CD14-positive monocyte (primary cell): ENCODE data around the gene POLDIP3. TPM values are rescaled to one million over a fixed set of nuclear protein-coding genes. Genes with fewer than 3 reads are reported as not detected.

Experiments
- DNase-seq, 3 donors: peaks; one replicate each; pipeline ENCODE4 v3.0.0-alpha.2; 2011 to 2022
- H2AFZ ChIP-seq: 2 replicates; pipeline ENCODE4 v1.6.0; 2012; ENCODE audit warnings: mild to moderate bottlenecking, low read depth, low read length, inconsistent platforms; ENCODE audit not compliant: insufficient read depth, poor library complexity, severe bottlenecking
- H3K27ac ChIP-seq, 2 donors: 1 replicate in 1 of 2; 2 replicates in 1 of 2; pipeline ENCODE4 v1.5.1; 2012 to 2013; ENCODE audit warnings: low read length in 2 of 2, control low read depth in 1 of 2, inconsistent platforms in 1 of 2, low read depth in 1 of 2, mild to moderate bottlenecking in 1 of 2
- H3K27me3 ChIP-seq, 2 donors: one replicate each; pipeline versions ENCODE4 v1.6.0 to v1.6.1; 2011 to 2013; ENCODE audit warnings: low read length in 2 of 2; ENCODE audit not compliant: control insufficient read depth in 2 of 2, insufficient read depth in 2 of 2
- H3K36me3 ChIP-seq, 2 donors: replicated peaks in 1 of 2; 1 replicate in 1 of 2; 2 replicates in 1 of 2; pipeline versions ENCODE4 v1.5.1 to v1.6.1; 2012 to 2013; ENCODE audit warnings: low read length in 2 of 2, control low read depth in 1 of 2, inconsistent platforms in 1 of 2, mild to moderate bottlenecking in 1 of 2; ENCODE audit not compliant: insufficient read depth in 2 of 2, control insufficient read depth in 1 of 2
- H3K4me1 ChIP-seq, 2 donors: 1 replicate in 1 of 2; 2 replicates in 1 of 2; pipeline versions ENCODE4 v1.5.1 to v1.6.1; 2012 to 2013; ENCODE audit warnings: low read length in 2 of 2, control low read depth in 1 of 2, inconsistent platforms in 1 of 2, mild to moderate bottlenecking in 1 of 2, moderate library complexity in 1 of 2; ENCODE audit not compliant: insufficient read depth in 2 of 2, control insufficient read depth in 1 of 2
- H3K4me2 ChIP-seq: replicated peaks from 2 replicates; pipeline ENCODE3; 2012; ENCODE audit warnings: low read length, moderate library complexity, mild to moderate bottlenecking; ENCODE audit not compliant: poor library complexity, severe bottlenecking; ENCODE audit errors: extremely low read depth
- H3K4me3 ChIP-seq, 3 experiments: fragments of 200-600 bp in 1 of 3; sonication (generic) in 1 of 3; replicated peaks in 1 of 3; 1 replicate in 2 of 3; 2 replicates in 1 of 3; pipeline ENCODE4 v1.5.1; 2011 to 2013; ENCODE audit warnings: low read length in 3 of 3, mild to moderate bottlenecking in 3 of 3, control low read depth in 2 of 3, low read depth in 2 of 3, inconsistent platforms in 1 of 3, moderate library complexity in 1 of 3
- H3K79me2 ChIP-seq: 2 replicates; pipeline ENCODE4 v1.6.0; 2012; ENCODE audit warnings: mild to moderate bottlenecking, control low read depth, inconsistent platforms, low read length, moderate library complexity; ENCODE audit not compliant: insufficient read depth
- H3K9ac ChIP-seq: 2 replicates; pipeline ENCODE4 v1.6.0; 2017; ENCODE audit warnings: low read length, mild to moderate bottlenecking; ENCODE audit not compliant: insufficient read depth, poor library complexity, severe bottlenecking
- H3K9me3 ChIP-seq, 2 donors: replicated peaks in 1 of 2; 1 replicate in 1 of 2; 2 replicates in 1 of 2; pipeline versions ENCODE4 v1.5.1 to v1.6.1; 2012 to 2013; ENCODE audit warnings: low read length in 2 of 2, control low read depth in 1 of 2; ENCODE audit not compliant: control insufficient read depth in 1 of 2, insufficient read depth in 1 of 2
- H4K20me1 ChIP-seq: 2 replicates; pipeline ENCODE4 v1.6.0; 2012; ENCODE audit warnings: mild to moderate bottlenecking, low read length, control low read depth, moderate library complexity; ENCODE audit not compliant: insufficient read depth
- H3K27ac Mint-ChIP-seq, 7 donors: one replicate each; pipeline ENCODE4 v1.8.0; 2020; ENCODE audit warnings: mild to moderate bottlenecking in 7 of 7, mixed read lengths in 7 of 7, moderate library complexity in 6 of 7, inconsistent platforms in 2 of 7
- H3K27me3 Mint-ChIP-seq, 3 donors: one replicate each; pipeline ENCODE4 v1.8.0; 2021 to 2022; ENCODE audit warnings: low read depth in 3 of 3, mild to moderate bottlenecking in 3 of 3, mixed read lengths in 3 of 3, moderate library complexity in 3 of 3, inconsistent platforms in 1 of 3
- H3K36me3 Mint-ChIP-seq, 2 donors: one replicate each; pipeline ENCODE4 v1.8.0; 2020; ENCODE audit warnings: mixed read lengths in 2 of 2, inconsistent platforms in 1 of 2, mild to moderate bottlenecking in 1 of 2
- H3K4me1 Mint-ChIP-seq: one replicate; pipeline ENCODE4 v1.8.0; 2020; ENCODE audit warnings: mild to moderate bottlenecking, mixed read lengths
- H3K4me3 Mint-ChIP-seq, 2 donors: one replicate each; pipeline ENCODE4 v1.8.0; 2020; ENCODE audit warnings: mild to moderate bottlenecking in 2 of 2, mixed read lengths in 2 of 2, moderate library complexity in 1 of 2
- H3K9me3 Mint-ChIP-seq, 7 donors: one replicate each; pipeline ENCODE4 v1.8.0; 2020 to 2022; ENCODE audit warnings: mixed read lengths in 7 of 7, mild to moderate bottlenecking in 6 of 7, moderate library complexity in 6 of 7, inconsistent platforms in 2 of 7
- CTCF ChIP-seq: fragments of 200-600 bp; IDR thresholded peaks from one replicate; pipeline ENCODE4 v1.8.0; 2022; ENCODE audit warnings: antibody characterized with exemption, mild to moderate bottlenecking
- WGBS: methylation state at CpG from one replicate; pipeline ENCODE4 v1.1.5; 2013; ENCODE audit warnings: missing lambda C conversion rate; ENCODE audit not compliant: insufficient coverage; 5-methylcytosine and 5-hydroxymethylcytosine counted together
- intact Hi-C, 2 donors: fragments of 100-400 bp; cut with micrococcal nuclease; formaldehyde crosslinking; loops; one replicate each; pipeline versions ENCODE4 v1.15.0 to v1.15.1; 2023
- polyA plus RNA-seq, 3 donors: library from polyadenylated mRNA; depleted of rRNA in 1 of 3; unstranded in 2 of 3; stranded (reverse) in 1 of 3; fragments of 300-500 nt in 2 of 3; fragments of >200 nt in 1 of 3; fragmentation: Illumina TruSeq in 2 of 3; gene quantifications; 1 replicate in 2 of 3; 2 replicates in 1 of 3; pipeline ENCODE4 v1.2.3, GENCODE V29; 2012 to 2021

The POLDIP3 gene
- polyA plus RNA-seq, 3 donors: 46.3 to 55.3 (median 53.8) TPM

GRCh38 chr22:42595434-42595833 is 19.2 kb downstream of the POLDIP3 start:
- Histone ChIP-seq H3K9ac (no peak overlapping the region), H3K27me3 (no peaks in the 10 kb centered on the region), H3K27ac (no peak overlapping the region), H4K20me1 (peaks cover 70% of the 10 kb centered on the region), H3K9me3 (no peaks in the 10 kb centered on the region), H2AFZ (no peak overlapping the region), H3K4me2 (no peak overlapping the region), H3K4me3 (no peak overlapping the region), H3K79me2 (peaks cover 59% of the 10 kb centered on the region), H3K4me1 (no peaks in the 10 kb centered on the region), H3K36me3 (peaks cover 84 to 95% of the 10 kb centered on the region in 2 donors)
- 94% methylated on average over 2 of the region's 3 CpGs for WGBS
- H3K4me1 Mint-ChIP-seq: no peaks in the 10 kb centered on the region
- H3K9me3 Mint-ChIP-seq: no peaks in the 10 kb centered on the region
- no peaks in the 10 kb centered on the region for H3K27me3 Mint-ChIP-seq
- intact Hi-C loops: no loop called here
- TF ChIP-seq CTCF: no peak
- peaks cover 90 to 96% of the 10 kb centered on the region in 2 donors for H3K36me3 Mint-ChIP-seq
- DNase-seq: no peak
- H3K4me3 Mint-ChIP-seq: no peak overlapping the region
- peak overlapping the region in 2 of 7 donors; percentile 3 to 43 for H3K27ac Mint-ChIP-seq

DNA sequence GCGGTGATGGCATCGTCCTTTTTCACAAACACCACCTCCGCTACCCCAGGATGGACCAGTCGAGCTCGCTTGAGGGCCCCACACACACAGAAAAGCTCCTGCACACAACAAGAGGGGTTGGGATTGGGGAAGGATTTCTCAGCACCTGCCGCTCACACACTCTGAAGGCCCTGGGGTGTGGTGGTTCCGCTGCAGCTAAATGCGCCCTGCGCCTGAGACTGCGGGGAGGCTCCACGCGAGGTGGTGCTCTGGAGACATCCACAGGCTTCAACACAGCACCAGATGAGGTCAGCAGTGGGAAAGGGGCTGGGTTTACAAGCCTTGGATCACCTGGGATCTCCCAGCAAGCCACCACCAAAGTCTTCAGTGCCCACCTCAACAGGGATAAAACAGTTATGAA is 22.7 kb downstream of the POLDIP3 start:
- intact Hi-C loops: no loop called here
- H3K9me3 Mint-ChIP-seq: no peaks in the 10 kb centered on the region
- peaks cover 73 to 85% of the 10 kb centered on the region in 2 donors for H3K36me3 Mint-ChIP-seq
- Histone ChIP-seq H3K27ac (no peak overlapping the region), H3K36me3 (peaks cover 68 to 75% of the 10 kb centered on the region in 2 donors), H3K4me3 (no peak overlapping the region), H3K4me2 (no peak overlapping the region), H3K4me1 (peaks cover 21 to 31% of the 10 kb centered on the region in 2 donors), H3K27me3 (no peaks in the 10 kb centered on the region), H3K9ac (no peak overlapping the region), H2AFZ (no peak overlapping the region), H3K9me3 (no peaks in the 10 kb centered on the region), H4K20me1 (peaks cover 48% of the 10 kb centered on the region), H3K79me2 (peaks cover 34% of the 10 kb centered on the region)
- H3K27ac Mint-ChIP-seq: peak overlapping the region in 3 of 7 donors; percentile 6 to 48 (median 6)
- no peak for DNase-seq
- WGBS: 100% methylated on average over 3 of the region's 12 CpGs
- no peak for TF ChIP-seq CTCF
- H3K27me3 Mint-ChIP-seq: no peaks in the 10 kb centered on the region
- no peak overlapping the region for H3K4me3 Mint-ChIP-seq
- H3K4me1 Mint-ChIP-seq: peaks cover 28% of the 10 kb centered on the region
